ENCODE measurements around the gene UBE3B.
A peak's percentile ranks its signal among the peaks of the same experiment; 100 is the strongest.
"Not testable (repeated sequence)": the region's sequence is repeated elsewhere in the genome, so short reads cannot be mapped to it uniquely, and the experiment has no call there.

UBE3B gene

DNA sequence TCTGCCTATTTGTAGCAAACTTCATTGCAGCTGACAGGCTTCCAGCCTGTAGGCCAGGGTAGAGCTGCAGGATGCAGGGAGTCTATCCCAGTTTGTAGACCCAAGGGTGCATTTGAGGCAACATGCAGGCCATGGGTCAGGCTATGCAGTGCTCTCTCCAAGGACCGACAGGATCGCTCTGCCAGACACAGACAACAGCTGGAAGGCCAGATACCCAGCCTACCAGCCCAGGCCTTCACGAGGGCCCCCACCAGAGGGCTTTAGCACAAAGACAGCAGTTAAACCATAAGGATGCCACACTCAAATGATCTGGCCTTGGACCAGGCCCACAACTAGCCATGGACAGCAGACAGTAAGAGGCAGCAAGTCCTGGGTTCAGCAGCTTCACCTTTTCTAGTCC lies 10.6 kb upstream of the UBE3B start:
- no peak overlapping the region for H3K4me3 ChIP-seq (ENCODE audit: low read depth, low read length)
- DNase-seq (ENCODE audit: low read depth): no peak
- TF ChIP-seq, protein P1, sequence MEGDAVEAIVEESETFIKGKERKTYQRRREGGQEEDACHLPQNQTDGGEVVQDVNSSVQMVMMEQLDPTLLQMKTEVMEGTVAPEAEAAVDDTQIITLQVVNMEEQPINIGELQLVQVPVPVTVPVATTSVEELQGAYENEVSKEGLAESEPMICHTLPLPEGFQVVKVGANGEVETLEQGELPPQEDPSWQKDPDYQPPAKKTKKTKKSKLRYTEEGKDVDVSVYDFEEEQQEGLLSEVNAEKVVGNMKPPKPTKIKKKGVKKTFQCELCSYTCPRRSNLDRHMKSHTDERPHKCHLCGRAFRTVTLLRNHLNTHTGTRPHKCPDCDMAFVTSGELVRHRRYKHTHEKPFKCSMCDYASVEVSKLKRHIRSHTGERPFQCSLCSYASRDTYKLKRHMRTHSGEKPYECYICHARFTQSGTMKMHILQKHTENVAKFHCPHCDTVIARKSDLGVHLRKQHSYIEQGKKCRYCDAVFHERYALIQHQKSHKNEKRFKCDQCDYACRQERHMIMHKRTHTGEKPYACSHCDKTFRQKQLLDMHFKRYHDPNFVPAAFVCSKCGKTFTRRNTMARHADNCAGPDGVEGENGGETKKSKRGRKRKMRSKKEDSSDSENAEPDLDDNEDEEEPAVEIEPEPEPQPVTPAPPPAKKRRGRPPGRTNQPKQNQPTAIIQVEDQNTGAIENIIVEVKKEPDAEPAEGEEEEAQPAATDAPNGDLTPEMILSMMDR (IDR thresholded peaks at IDR 0.05; ENCODE audit: low read depth, low read length): no peak
- TF ChIP-seq POLR2A (IDR thresholded peaks at IDR 0.05; ENCODE audit: extremely low read depth, insufficient read length) (no peak), MYC (IDR thresholded peaks at IDR 0.05; ENCODE audit: low read depth, low read length) (no peak)
- TF ChIP-seq, protein P2, sequence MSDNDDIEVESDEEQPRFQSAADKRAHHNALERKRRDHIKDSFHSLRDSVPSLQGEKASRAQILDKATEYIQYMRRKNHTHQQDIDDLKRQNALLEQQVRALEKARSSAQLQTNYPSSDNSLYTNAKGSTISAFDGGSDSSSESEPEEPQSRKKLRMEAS (IDR thresholded peaks at IDR 0.05; ENCODE audit: low read depth, low read length): no peak

DNA sequence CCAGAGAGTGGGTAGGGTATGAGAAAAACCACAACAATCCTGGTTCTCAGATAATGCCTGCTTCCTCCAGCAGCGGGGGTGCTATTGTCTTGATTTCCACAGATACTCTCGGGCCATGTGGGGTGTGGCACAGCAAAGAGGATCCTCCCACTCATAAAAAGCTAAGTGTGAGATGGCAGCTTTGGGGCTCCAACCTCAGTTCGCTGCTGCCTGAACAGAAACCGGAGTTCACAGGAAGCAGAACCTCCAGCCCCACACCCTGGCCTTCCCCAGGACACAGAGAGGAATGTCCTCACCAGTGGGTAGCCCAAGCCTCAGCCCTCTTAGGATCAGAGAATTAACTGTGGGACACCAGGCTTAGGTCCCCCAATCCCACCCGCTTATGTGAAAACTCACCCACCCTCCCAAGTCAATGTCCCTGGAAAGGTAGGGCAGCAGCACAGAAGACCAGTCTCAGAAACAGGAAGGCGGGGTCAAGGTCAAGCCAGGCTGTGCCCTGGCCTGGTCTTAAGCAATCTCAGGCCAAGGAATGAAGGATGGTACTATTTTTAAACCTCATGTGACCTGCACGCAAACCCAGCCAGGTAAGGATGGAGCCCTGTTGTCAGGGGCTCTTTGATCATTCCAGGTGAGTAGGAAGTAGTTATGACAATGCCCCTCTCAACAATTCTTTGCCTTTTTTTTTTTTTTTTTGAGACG lies 9.3 kb upstream of the UBE3B start:
- no peak overlapping the region for H3K4me3 ChIP-seq (ENCODE audit: low read depth, low read length)
- peak; percentile 30 for DNase-seq (ENCODE audit: low read depth)
- TF ChIP-seq MYC (IDR thresholded peaks at IDR 0.05; ENCODE audit: low read depth, low read length): no peak
- no peak for TF ChIP-seq POLR2A (IDR thresholded peaks at IDR 0.05; ENCODE audit: extremely low read depth, insufficient read length)
- TF ChIP-seq, protein P2 (IDR thresholded peaks at IDR 0.05; ENCODE audit: low read depth, low read length): no peak
- TF ChIP-seq, protein P1 (IDR thresholded peaks at IDR 0.05; ENCODE audit: low read depth, low read length): no peak

DNA sequence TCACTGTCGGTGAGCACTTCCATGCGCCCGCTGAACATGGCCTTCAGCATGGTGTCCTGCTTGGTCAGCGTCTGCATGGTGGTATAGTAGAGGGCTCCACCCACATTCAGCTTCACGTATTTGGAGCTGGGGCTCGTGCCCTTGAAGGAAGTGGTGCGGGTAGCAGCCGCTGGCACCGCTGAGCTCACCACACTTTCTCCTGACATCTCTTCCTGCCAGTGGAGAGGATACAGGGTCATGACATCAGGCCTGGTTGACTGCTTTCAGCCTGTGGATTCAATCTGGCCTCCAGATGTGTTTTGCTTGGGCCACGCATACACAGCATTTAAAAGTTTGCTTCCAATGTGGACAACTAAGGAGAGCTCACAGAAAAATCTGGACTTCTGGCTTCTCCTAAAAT lies 7.9 kb upstream of the UBE3B start:
- DNase-seq (ENCODE audit: low read depth): no peak
- H3K4me3 ChIP-seq (ENCODE audit: low read depth, low read length): no peak overlapping the region
- TF ChIP-seq MYC (IDR thresholded peaks at IDR 0.05; ENCODE audit: low read depth, low read length) (no peak), POLR2A (IDR thresholded peaks at IDR 0.05; ENCODE audit: extremely low read depth, insufficient read length) (no peak)
- TF ChIP-seq, protein P1 (IDR thresholded peaks at IDR 0.05; ENCODE audit: low read depth, low read length): no peak
- TF ChIP-seq, protein P2 (IDR thresholded peaks at IDR 0.05; ENCODE audit: low read depth, low read length): no peak

DNA sequence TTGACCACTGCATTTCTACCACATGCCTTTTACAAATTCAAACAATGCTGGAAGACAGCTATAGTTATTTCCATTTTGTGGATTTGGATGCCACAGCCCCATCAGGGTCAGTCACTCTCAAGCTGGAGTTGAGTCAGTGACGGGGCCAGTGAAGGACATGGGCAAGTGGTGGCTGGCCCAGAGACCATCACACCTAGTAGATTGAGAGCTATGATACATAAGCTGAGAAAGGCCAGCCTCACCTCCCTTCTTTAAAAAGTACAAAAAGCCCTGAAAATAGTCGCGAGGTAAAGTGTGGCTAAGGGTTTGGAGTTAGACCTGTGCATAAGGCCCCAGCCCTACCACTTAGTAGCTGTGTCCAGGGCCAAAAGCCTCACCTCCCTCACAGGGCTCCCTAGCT lies 4.4 kb upstream of the UBE3B start:
- no peak overlapping the region for H3K4me3 ChIP-seq (ENCODE audit: low read depth, low read length)
- no peak for TF ChIP-seq MYC (IDR thresholded peaks at IDR 0.05; ENCODE audit: low read depth, low read length)
- TF ChIP-seq, protein P1 (IDR thresholded peaks at IDR 0.05; ENCODE audit: low read depth, low read length): no peak
- TF ChIP-seq POLR2A (IDR thresholded peaks at IDR 0.05; ENCODE audit: extremely low read depth, insufficient read length): no peak
- TF ChIP-seq, protein P2 (IDR thresholded peaks at IDR 0.05; ENCODE audit: low read depth, low read length): no peak
- no peak for DNase-seq (ENCODE audit: low read depth)

DNA sequence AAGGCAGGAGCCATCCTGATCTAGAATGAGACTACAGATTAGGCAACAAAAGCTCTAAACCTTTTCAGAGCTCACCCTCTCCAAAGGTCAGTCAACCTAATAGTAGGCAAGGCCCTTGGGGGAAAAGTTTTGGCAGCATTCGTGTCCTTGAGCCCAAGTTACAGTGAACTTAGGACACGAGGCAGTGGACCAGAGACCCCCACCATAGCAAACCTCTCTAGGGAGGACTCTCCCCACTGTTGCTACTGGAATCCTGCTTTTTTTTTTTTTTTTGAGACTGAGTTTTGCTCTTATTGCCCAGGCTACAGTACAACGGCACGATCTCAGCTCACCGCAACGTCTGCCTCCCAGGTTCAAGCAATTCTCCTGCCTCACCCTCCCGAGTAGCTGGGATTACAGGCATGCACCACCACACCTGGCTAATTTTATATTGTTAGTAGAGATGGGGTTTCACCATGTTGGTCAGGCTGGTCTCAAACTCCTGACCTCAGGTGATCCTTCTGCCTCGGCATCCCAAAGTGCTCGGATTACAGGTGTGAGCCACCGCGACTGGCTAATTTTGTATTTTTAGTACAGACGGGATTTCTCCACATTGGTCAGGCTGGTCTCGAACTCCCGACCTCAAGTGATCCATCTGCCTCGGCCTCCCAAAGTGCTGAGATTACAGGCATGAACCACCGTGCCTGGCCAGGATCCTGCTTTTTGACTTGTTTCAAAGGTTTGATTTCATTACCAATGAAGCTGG lies 3.7 kb upstream of the UBE3B start:
- DNase-seq (ENCODE audit: low read depth); H3K4me3 ChIP-seq (ENCODE audit: low read depth, low read length): not testable (repeated sequence)

DNA sequence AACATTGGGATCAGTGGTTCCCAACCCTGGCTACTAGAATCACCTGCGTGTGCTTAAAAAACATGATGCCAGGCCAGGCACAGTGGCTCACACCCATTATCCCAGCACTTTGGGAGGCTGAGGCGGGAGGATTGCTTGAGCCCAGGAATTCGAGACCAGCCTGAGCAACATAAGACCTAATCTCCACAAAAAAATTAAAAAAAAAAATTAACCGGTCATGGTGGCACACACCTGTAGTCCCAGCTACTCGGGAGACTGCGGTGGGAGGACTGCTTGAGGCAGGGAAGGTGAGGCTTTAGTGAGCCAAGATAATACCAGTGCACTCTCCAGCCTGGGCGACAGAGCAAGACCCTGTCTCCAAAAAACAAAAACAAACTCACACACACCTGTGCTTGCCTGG lies 2.3 kb upstream of the UBE3B start:
- TF ChIP-seq, protein P1 (IDR thresholded peaks at IDR 0.05; ENCODE audit: low read depth, low read length): no peak
- TF ChIP-seq, protein P2 (IDR thresholded peaks at IDR 0.05; ENCODE audit: low read depth, low read length): no peak
- TF ChIP-seq POLR2A (IDR thresholded peaks at IDR 0.05; ENCODE audit: extremely low read depth, insufficient read length): no peak
- no peak for TF ChIP-seq MYC (IDR thresholded peaks at IDR 0.05; ENCODE audit: low read depth, low read length)
- no peak for DNase-seq (ENCODE audit: low read depth)
- H3K4me3 ChIP-seq (ENCODE audit: low read depth, low read length): no peak overlapping the region

All from NB4 (cell line).